GM18909 (cell line): ENCODE measurements around the gene DAB2IP.
"Not testable (repeated sequence)": the region's sequence is repeated elsewhere in the genome, so short reads cannot be mapped to it uniquely, and the experiment has no call there.

Source experiments
- ATAC-seq: cut with Tn5 transposase; IDR thresholded peaks from one replicate; pipeline ENCODE4 v1.9.1; 2021; ENCODE audit warnings: mild to moderate bottlenecking; ENCODE audit not compliant: unreplicated experiment, poor library complexity

Gene DAB2IP

DNA sequence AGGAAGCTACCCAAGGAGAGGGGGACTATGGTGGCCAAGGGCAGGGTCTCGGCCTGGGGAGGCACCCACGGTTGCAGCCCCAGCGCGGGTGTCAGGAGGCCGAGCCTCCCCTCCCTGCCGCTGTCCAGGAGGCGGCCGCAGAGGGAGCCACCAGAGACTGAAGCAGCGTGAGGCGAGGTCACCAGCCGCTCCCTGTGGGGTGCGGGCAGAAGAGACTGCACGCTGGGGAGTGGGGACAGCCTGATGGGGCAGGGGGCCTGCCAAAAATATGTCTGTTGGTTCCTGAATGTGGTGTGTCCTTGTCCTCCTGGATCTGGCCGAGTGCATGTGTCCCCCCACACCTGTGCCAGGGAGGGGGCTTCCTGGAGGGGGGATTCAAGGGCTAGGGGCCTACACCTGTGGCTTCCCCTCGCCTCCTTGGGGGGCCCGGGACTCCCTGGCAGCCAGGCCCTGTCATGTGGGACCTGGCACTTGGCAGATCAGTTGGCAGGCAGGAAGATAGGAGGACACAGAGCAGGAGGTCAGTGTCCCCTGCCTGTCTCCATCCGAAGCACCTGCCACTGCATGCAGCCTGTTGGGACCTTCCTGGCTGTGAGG is 131.2 kb downstream of the DAB2IP start:
- ATAC-seq = no peak

DNA sequence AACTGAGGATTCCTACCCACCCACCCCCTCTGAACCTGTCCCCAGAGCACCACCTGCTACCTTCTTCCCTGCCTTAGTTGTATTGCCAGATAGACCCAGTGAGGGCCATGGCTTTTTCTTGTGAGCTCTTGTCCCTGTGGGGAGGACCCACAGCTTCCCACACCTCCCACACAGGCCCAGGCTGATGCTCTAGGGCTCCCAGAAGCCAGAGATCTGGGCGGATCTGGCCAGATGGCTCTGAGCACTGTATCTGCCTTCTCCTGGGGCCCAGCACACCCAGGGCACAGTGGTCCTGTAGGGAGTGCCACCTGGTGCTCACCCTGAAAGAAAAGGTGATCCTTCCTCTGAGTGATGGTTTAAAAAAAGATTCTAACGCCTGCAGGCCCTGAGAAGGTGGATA is 131.7 kb downstream of the DAB2IP start:
- no peak for ATAC-seq

DNA sequence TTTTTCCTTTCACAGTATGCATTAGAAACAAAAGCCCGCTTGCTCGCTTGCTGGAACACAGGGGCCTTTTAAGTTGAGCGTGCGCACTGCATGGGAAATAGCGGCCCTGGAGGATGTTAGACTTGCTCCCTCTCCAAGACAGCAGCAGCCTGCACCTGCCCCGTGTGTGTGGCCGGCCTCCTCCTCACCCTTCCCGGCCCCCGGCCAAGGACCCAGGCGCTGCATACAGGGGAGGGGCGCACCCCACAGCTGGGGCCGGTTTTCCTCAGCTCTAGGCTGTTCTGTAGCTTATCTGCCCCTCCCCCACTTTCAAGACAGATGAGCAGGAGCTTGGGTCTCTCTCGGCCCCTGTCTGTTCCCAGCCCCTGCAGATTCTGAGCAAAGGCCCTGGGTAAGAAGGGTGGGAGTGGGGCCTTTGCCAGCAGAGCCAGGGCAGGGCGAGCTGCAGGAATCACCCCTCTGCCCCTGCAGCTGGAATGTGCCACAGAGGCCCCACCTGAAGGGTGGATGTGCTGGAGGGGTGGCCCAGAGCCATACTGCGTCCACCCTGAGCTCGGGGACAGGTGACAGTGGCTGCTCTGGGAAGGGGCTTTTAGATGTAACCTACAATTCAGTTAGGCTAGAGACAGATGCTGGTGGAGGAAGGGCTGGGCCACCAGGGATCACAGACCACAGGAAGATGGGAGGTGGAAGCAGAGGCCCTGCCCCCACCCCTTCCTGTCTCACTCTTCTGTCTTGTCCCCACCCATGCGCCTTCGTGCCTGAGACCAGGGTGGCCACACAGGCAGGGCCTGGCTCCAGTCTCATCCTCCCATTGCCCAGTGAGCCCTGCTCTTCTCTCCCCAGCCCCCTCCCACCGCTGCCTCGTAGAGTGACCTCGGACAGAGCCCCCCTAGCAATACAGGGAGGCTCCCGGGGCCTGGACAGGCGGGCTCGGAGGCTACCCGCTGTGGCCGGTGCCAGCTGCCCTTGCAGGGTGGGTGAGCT is 132.4 kb downstream of the DAB2IP start:
- ATAC-seq = no peak

DNA sequence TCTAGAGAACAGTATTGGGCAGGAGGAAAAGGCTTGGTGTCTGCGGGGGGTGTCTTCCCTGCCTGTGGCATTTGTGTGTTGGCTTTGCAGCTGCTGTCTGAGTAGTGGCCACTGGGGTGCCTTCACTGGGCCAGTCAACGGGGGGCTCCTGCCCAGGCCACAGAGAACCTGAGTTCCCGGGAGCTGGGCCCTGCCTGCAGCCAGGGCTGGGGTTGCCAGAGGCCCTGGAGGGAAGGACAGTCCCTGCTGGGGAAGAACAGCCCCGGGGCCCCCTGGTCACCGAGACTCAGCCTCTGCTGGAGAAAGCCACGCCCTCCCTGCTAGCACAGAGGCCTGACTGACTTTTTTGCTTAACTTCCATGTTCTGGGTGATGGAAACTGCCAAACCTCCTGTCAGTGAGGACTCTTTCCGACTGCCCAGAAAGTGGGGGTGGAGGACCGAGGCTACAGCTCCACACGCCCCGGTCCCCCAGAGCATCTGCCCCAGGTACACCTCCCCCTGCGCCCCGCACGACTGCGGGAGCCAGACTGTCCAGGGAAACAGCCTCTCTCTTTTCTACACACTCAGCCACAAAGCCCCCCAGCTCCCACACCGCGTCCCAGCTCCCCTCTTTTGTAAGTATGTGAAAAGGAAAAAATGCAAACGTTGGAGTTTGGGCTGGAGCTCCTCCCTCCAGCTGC is 133.4 kb downstream of the DAB2IP start:
- no peak for ATAC-seq

DNA sequence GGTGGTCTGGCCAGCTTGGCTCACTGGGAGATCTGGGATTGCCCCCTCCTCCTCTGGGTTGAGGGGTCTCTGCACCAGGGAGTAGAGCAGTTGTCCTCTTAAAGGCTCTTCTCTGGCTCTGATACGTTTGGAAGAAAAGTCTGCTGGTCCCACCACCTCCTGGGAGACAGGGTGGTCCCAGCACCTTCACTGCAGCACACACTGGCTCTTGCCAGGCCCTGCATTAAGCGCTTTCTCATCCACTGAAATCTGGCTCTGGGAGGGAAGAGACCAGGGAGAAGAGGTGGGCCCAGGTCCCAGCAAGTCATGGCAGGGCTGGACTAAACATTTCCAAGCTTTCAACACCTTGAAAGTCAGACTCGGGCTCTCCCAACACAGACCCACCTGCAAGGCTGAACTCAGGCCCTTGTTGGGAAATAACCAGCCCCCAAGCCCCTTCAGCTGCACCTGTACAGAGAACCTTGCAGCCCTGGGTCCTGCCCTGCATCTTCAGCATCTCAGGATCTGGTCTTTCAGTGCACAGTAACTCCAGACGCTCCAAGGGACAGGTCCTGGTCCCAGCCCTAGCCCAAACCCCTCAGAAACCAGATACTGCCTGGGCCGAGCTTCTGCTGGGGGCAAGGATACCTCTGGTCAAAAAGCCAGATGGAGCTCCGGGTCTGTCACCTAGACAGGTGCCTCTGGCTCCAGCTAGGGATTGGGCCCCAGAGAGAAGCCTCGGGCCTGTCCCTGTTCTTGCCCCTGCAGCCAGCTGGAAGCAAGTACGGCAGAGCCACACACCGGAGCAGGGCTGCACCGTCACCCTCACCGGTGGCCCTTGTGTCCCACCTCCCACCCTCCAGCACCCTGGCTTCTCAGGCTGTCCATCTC is 134.5 kb downstream of the DAB2IP start:
- ATAC-seq = no peak

DNA sequence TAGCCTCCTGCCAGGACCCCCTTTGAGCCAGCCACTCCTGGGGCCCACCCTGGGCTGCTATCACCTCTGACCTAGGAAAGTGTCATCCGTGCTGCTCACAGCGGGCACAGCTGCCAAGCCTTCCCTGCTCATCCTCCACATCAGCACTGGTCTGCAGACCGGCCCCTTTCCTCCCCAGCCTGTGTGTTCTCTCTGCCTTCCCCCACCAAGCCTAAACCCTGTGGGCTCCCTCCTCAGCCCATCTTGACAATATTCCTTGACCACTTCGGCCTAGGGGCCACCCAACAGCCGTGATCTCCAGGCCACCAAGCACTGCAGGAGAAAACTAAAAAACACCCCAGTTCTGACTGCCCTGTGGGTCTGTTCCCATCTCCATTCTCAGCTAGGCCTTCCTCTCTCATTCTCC is 135.1 kb downstream of the DAB2IP start:
- no peak for ATAC-seq

DNA sequence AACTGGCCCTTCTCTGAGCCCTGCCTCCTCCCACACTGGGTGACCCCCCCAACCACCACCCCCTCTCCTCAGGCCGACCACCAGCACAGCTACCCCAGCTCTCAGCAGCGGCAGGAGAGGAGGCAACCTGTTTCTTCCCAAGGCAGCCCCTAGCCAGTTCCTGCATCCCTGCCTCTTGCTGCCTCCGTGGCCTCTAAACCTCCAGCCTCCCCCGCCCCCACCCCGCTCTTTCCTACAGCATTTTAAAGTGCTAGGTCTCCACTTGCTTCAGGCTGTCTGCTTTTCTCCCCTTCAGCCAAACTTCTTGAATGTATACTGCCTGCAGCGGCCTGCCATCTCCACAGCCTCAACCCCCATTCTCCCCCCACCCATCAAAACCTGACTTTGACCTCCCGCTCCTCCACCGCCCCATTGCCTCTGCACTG is 135.6 kb downstream of the DAB2IP start:
- ATAC-seq = no peak

DNA sequence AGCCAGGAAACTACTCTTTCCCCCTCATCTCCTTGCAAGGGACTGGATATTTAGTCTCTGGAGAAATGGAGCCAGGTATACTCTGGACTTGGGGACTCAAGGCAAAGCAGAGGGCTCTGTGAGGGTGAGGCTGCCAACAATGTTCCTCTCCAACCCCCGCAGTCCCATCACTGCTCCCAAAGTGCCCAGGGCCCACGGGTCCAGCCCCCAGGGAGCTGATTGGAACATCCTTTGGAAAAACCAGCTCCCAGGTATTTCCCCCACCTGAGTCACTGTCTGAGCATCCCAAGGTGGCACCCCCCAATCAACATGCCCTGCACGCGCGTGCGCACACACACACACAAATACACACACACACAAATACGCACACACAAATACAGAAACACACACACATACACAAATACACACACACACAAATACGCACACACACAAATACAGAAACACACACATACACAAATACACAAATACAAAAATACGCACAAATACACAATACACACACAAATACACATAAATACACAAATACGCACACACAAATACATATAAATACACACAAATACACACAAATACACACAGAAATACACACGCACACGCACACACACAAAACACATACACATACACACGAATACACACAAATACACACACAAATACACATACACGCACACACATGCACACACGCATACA is 137.4 kb downstream of the DAB2IP start:
- ATAC-seq = no peak

DNA sequence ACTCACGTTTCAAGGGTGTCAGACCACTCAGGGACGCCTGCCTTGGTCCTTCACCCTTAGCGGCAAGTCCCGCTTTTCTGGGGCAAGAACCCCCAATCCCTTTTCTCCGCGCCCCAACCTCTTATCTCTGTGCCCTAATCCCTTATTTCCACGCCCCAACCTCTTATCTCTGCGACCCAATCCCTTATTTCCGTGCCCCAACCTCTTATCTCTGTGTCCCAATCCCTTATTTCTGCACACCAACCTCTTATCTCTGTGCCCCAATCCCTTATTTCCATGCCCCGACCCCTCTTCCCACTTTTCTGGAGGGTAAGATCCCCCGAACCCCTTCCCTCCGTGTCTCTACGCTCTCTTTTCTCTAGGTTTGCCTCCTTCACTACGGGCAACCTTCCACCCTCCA is 139.4 kb downstream of the DAB2IP start:
- no peak for ATAC-seq

DNA sequence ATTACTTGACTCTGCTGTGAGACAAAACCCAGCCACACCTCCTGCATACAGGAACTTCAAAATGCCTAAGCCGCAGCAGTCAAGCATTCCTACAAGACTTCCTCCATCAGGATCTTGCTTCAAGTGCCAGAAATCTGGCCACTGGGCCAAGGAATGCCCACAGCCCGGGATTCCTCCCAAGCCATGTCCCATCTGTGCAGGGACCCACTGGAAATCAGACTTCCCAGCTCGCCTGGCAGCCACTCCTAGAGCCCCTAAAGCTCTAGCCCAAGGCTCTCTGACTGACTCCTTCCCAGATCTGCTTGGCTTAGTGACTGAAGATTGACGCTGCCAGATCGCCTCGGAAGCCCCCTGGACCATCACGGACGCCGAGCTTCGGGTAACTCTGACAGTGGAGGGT is 141.0 kb downstream of the DAB2IP start:
- ATAC-seq = not testable (repeated sequence)

DNA sequence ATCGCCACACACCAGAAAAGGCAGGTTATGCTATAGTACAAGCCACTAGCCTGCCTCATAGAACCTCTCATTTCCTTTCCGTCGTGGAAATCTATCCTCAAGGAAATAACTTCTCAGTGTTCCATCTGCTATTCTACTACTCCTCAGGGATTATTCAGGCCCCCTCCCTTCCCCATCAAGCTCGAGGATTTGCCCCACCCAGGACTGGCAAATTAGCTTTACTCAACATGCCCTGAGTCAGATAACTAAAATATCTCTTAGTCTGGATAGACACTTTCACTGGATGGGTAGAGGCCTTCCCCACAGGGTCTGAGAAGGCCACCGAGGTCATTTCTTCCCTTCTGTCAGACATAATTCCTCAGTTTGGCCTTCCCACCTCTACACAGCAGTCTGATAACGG is 142.9 kb downstream of the DAB2IP start:
- ATAC-seq = not testable (repeated sequence)

DNA sequence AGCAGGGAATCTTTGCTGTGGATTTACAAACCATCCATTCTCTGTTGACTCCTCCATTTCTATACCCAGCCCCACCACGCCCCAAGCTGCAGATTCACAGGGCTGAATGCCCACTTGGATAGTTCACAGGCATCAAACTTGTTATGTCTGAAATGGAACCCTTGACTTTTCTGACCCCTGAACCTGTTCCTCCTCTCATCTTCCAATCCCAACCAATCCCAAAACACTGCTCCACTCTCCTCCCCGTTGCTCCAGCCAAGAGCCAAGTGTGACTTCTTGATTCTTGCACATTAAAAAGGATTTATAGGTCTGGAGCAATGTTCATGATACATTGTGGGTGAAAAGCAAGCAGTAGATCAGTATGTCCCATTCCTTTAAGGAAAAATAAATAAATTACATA is 145.6 kb downstream of the DAB2IP start:
- ATAC-seq = no peak

DNA sequence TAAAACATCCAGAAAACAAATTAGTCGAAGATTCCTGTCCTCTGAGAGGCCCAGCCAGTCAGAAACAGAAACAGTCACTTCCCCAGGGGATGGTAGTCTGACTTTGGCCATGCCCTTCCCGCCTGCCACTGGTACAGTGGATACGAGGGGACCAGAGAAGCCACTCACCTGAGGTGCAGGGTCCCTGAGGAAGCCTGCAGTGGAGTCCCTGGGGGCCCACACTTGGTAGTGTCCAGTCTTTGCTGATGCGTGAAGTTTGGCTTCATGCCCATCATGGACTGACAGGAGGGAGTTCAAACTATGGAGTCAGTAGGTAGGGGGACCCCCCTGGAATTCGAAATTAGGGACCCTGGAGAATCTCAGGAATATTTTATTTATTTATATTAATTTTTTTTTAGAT is 147.5 kb downstream of the DAB2IP start:
- ATAC-seq = no peak

DNA sequence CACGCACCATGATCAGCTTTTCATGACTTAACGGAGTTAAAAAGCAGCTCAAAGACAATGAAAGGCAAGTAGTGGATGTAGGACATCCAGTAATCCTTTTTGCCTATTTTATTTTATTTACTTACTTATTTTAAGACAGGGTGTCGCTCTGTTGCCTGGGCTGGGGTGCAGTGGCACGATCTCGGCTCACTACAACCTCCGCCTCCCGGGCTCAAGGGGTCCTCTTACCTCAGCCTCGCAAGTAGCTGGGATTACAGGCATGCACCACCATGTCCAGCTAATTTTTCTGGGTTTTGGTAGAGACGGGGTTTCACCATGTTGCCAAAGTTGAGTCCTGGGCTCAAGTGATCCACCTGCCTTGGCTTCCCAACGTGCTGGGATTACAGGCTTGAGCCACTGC is 148.9 kb downstream of the DAB2IP start:
- no peak for ATAC-seq

DNA sequence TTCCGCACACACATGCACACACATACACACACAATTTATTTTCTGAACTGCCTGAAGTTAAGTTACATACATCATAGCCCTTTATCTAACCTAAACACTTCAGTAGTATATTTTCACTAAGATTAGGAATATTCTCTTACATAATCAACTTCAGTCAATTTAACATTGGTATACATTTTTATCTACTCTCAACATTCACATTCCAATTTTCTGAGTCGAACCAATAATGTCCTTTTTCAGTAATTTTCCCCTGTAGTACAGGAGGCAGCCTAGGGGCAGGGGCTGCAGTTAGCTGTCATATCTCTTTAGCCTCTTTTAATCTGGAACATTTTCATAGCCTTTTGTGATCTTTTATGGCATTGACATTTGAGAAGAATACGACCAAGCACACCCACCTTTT is 150.1 kb downstream of the DAB2IP start:
- no peak for ATAC-seq

DNA sequence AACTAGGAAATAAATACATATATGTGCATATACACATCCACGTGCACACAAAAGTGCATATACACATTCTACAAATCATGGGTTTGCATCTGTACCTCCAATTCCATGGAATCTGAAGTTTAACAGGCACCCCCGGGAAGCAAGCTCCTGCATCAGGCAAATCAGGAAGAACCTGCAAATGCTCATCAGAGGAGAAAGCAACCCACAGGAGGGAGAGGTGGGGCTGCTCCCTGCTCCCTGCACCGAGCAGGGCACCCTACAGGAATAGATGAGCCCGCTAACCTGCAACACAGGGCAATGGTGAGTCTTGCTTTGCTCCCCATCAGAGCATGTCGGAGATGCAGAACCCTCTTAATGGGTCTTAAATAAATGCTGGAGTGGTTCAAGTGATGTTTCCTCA is 151.3 kb downstream of the DAB2IP start:
- no peak for ATAC-seq

DNA sequence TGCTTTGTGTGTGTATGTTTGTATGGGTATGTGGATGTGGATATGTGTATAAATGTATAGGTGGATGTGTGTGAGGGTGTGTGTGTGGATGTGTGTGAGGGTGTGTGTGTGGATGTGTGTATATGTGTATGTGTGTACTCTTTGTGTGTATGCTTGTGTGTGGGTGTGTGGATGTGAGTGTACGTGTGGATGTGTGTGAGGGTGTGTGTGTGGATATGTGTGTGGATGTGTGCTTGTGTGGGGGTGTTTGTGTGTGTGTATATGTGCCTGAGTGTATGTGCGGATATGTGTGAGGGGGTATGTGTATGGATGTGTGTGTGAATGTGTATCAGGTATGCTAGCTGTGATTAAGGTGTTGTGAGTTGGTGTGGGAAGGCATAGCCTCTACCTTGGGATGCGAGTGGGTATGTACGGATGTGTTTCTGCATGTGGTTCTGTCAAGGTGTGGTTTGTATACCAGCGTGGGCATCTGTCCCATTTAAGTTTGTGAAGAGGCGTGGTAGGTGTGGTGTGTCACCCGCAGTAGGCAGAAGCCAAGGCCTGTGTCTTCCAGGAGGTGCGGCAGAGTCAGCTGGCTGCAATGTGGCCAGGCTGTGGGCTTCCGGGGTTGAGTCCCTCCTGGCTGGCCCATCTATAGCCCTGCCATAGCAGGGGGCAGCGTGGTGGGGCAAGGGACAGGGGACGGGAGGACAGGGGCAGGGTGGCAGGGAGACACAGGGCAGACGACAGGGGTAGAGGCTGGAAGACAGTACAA is 155.8 kb downstream of the DAB2IP start:
- ATAC-seq = no peak

DNA sequence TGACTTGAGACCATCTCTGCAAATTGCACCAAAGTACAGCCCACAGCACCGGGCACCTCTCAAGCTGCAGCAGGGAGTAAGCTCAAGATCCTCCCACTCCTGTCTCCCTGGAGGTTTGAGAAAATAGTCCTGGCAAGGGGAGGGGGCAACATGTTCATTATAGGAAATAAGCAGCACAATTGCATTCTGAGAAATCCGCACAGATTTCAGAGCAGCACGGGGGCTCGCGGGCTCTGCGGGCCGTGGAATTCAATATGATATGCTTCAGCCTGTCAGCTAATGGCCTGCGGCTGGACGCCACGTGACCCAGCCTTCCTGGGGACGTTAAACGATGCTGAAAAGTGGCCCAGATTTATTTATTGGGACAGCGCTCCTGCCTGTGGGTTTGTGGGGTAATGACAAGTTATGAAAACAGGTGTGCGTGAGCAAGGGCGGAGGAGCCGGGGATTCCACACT is 156.4 kb downstream of the DAB2IP start:
- no peak for ATAC-seq

DNA sequence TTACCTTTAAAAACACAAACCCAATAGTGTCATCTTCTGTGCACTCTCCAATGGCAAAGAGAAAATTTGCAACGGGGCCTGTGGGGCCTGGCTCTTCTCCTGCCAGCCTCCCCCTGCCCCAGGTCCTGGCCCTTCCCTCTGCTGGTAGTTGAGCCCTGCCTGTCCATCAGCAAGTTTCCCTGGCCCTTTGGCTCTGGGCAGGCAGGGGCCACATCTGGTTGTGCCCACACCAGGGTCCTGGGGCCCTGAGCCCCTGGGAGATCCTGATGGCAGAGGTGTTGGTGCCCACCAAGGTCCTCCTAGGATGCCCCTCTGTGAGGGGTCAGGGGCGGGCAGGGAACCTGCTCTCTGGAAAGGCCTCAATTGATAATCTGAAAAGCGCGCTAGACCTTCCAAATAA is 157.3 kb downstream of the DAB2IP start:
- no peak for ATAC-seq
